CD14-positive monocyte (primary cell): Measurements from ENCODE around the gene TBL1XR1. TPM values are rescaled to one million over a fixed set of nuclear protein-coding genes. Genes with fewer than 3 reads are reported as not detected.
A peak's percentile ranks its signal among the peaks of the same experiment; 100 is the strongest.

ENCODE experiments used
- DNase-seq, 3 donors: peaks; one replicate each; pipeline ENCODE4 v3.0.0-alpha.2; 2011 to 2022
- H2AFZ ChIP-seq: 2 replicates; pipeline ENCODE4 v1.6.0; 2012; ENCODE audit warnings: mild to moderate bottlenecking, low read depth, low read length, inconsistent platforms; ENCODE audit not compliant: insufficient read depth, poor library complexity, severe bottlenecking
- H3K27ac ChIP-seq, 2 donors: 1 replicate in 1 of 2; 2 replicates in 1 of 2; pipeline ENCODE4 v1.5.1; 2012 to 2013; ENCODE audit warnings: low read length in 2 of 2, control low read depth in 1 of 2, inconsistent platforms in 1 of 2, low read depth in 1 of 2, mild to moderate bottlenecking in 1 of 2
- H3K27me3 ChIP-seq, 2 donors: one replicate each; pipeline versions ENCODE4 v1.6.0 to v1.6.1; 2011 to 2013; ENCODE audit warnings: low read length in 2 of 2; ENCODE audit not compliant: control insufficient read depth in 2 of 2, insufficient read depth in 2 of 2
- H3K36me3 ChIP-seq, 2 donors: replicated peaks in 1 of 2; 1 replicate in 1 of 2; 2 replicates in 1 of 2; pipeline versions ENCODE4 v1.5.1 to v1.6.1; 2012 to 2013; ENCODE audit warnings: low read length in 2 of 2, control low read depth in 1 of 2, inconsistent platforms in 1 of 2, mild to moderate bottlenecking in 1 of 2; ENCODE audit not compliant: insufficient read depth in 2 of 2, control insufficient read depth in 1 of 2
- H3K4me1 ChIP-seq, 2 donors: 1 replicate in 1 of 2; 2 replicates in 1 of 2; pipeline versions ENCODE4 v1.5.1 to v1.6.1; 2012 to 2013; ENCODE audit warnings: low read length in 2 of 2, control low read depth in 1 of 2, inconsistent platforms in 1 of 2, mild to moderate bottlenecking in 1 of 2, moderate library complexity in 1 of 2; ENCODE audit not compliant: insufficient read depth in 2 of 2, control insufficient read depth in 1 of 2
- H3K4me2 ChIP-seq: replicated peaks from 2 replicates; pipeline ENCODE3; 2012; ENCODE audit warnings: low read length, moderate library complexity, mild to moderate bottlenecking; ENCODE audit not compliant: poor library complexity, severe bottlenecking; ENCODE audit errors: extremely low read depth
- H3K4me3 ChIP-seq, 3 experiments: fragments of 200-600 bp in 1 of 3; sonication (generic) in 1 of 3; replicated peaks in 1 of 3; 1 replicate in 2 of 3; 2 replicates in 1 of 3; pipeline ENCODE4 v1.5.1; 2011 to 2013; ENCODE audit warnings: low read length in 3 of 3, mild to moderate bottlenecking in 3 of 3, control low read depth in 2 of 3, low read depth in 2 of 3, inconsistent platforms in 1 of 3, moderate library complexity in 1 of 3
- H3K79me2 ChIP-seq: 2 replicates; pipeline ENCODE4 v1.6.0; 2012; ENCODE audit warnings: mild to moderate bottlenecking, control low read depth, inconsistent platforms, low read length, moderate library complexity; ENCODE audit not compliant: insufficient read depth
- H3K9ac ChIP-seq: 2 replicates; pipeline ENCODE4 v1.6.0; 2017; ENCODE audit warnings: low read length, mild to moderate bottlenecking; ENCODE audit not compliant: insufficient read depth, poor library complexity, severe bottlenecking
- H3K9me3 ChIP-seq, 2 donors: replicated peaks in 1 of 2; 1 replicate in 1 of 2; 2 replicates in 1 of 2; pipeline versions ENCODE4 v1.5.1 to v1.6.1; 2012 to 2013; ENCODE audit warnings: low read length in 2 of 2, control low read depth in 1 of 2; ENCODE audit not compliant: control insufficient read depth in 1 of 2, insufficient read depth in 1 of 2
- H4K20me1 ChIP-seq: 2 replicates; pipeline ENCODE4 v1.6.0; 2012; ENCODE audit warnings: mild to moderate bottlenecking, low read length, control low read depth, moderate library complexity; ENCODE audit not compliant: insufficient read depth
- H3K27ac Mint-ChIP-seq, 7 donors: one replicate each; pipeline ENCODE4 v1.8.0; 2020; ENCODE audit warnings: mild to moderate bottlenecking in 7 of 7, mixed read lengths in 7 of 7, moderate library complexity in 6 of 7, inconsistent platforms in 2 of 7
- H3K27me3 Mint-ChIP-seq, 3 donors: one replicate each; pipeline ENCODE4 v1.8.0; 2021 to 2022; ENCODE audit warnings: low read depth in 3 of 3, mild to moderate bottlenecking in 3 of 3, mixed read lengths in 3 of 3, moderate library complexity in 3 of 3, inconsistent platforms in 1 of 3
- H3K36me3 Mint-ChIP-seq, 2 donors: one replicate each; pipeline ENCODE4 v1.8.0; 2020; ENCODE audit warnings: mixed read lengths in 2 of 2, inconsistent platforms in 1 of 2, mild to moderate bottlenecking in 1 of 2
- H3K4me1 Mint-ChIP-seq: one replicate; pipeline ENCODE4 v1.8.0; 2020; ENCODE audit warnings: mild to moderate bottlenecking, mixed read lengths
- H3K4me3 Mint-ChIP-seq, 2 donors: one replicate each; pipeline ENCODE4 v1.8.0; 2020; ENCODE audit warnings: mild to moderate bottlenecking in 2 of 2, mixed read lengths in 2 of 2, moderate library complexity in 1 of 2
- H3K9me3 Mint-ChIP-seq, 7 donors: one replicate each; pipeline ENCODE4 v1.8.0; 2020 to 2022; ENCODE audit warnings: mixed read lengths in 7 of 7, mild to moderate bottlenecking in 6 of 7, moderate library complexity in 6 of 7, inconsistent platforms in 2 of 7
- WGBS: methylation state at CpG from one replicate; pipeline ENCODE4 v1.1.5; 2013; ENCODE audit warnings: missing lambda C conversion rate; ENCODE audit not compliant: insufficient coverage; 5-methylcytosine and 5-hydroxymethylcytosine counted together
- intact Hi-C, 2 donors: fragments of 100-400 bp; cut with micrococcal nuclease; formaldehyde crosslinking; loops; one replicate each; pipeline versions ENCODE4 v1.15.0 to v1.15.1; 2023
- polyA plus RNA-seq, 3 donors: library from polyadenylated mRNA; depleted of rRNA in 1 of 3; unstranded in 2 of 3; stranded (reverse) in 1 of 3; fragments of 300-500 nt in 2 of 3; fragments of >200 nt in 1 of 3; fragmentation: Illumina TruSeq in 2 of 3; gene quantifications; 1 replicate in 2 of 3; 2 replicates in 1 of 3; pipeline ENCODE4 v1.2.3, GENCODE V29; 2012 to 2021
- TF ChIP-seq, protein P1 (sequence below): fragments of 200-600 bp; IDR thresholded peaks from one replicate; pipeline ENCODE4 v1.8.0; 2022; ENCODE audit warnings: antibody characterized with exemption, mild to moderate bottlenecking

TBL1XR1 gene
- polyA plus RNA-seq, 3 donors: 10.2 to 20.4 (median 18.3) TPM

DNA sequence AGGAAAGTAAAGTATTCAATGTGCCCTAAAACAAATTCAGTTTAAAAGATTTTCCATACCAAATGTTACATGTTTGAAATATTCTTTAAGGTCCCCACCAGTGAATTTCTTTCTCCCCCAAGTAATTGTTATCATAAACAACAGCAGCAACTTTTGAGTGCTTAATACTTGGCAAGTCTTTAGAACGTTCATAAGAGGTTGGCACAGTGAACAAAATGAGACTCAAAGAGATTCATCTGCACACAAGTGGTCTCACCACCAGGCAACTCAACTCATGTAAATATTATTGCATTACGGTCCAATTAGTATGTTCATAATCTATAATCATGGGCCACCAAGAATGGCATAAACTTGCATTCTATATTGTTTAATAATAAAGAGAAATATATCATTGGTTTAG lies 98.7 kb downstream of the TBL1XR1 start:
- H3K9me3 Mint-ChIP-seq: peaks cover 2 to 13% (median 6%) of the 10 kb centered on the region in 7 donors
- no peak for DNase-seq
- no CpG with 5 or more reads among the region's 2 CpGs for WGBS
- intact Hi-C loops: no loop called here
- Histone ChIP-seq H3K4me2 (no peak overlapping the region), H3K9ac (no peak overlapping the region), H3K9me3 (peaks cover 0 to 4% of the 10 kb centered on the region in 2 donors), H2AFZ (no peak overlapping the region), H3K79me2 (peaks cover 100% of the 10 kb centered on the region), H4K20me1 (peaks cover 80% of the 10 kb centered on the region), H3K27me3 (no peaks in the 10 kb centered on the region), H3K36me3 (peaks cover 0 to 12% of the 10 kb centered on the region in 2 donors), H3K4me1 (no peaks in the 10 kb centered on the region), H3K27ac (no peak overlapping the region), H3K4me3 (no peak overlapping the region)
- H3K36me3 Mint-ChIP-seq: peaks cover 16% of the 10 kb centered on the region in 2 donors
- TF ChIP-seq, protein P1, sequence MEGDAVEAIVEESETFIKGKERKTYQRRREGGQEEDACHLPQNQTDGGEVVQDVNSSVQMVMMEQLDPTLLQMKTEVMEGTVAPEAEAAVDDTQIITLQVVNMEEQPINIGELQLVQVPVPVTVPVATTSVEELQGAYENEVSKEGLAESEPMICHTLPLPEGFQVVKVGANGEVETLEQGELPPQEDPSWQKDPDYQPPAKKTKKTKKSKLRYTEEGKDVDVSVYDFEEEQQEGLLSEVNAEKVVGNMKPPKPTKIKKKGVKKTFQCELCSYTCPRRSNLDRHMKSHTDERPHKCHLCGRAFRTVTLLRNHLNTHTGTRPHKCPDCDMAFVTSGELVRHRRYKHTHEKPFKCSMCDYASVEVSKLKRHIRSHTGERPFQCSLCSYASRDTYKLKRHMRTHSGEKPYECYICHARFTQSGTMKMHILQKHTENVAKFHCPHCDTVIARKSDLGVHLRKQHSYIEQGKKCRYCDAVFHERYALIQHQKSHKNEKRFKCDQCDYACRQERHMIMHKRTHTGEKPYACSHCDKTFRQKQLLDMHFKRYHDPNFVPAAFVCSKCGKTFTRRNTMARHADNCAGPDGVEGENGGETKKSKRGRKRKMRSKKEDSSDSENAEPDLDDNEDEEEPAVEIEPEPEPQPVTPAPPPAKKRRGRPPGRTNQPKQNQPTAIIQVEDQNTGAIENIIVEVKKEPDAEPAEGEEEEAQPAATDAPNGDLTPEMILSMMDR: no peak
- peak overlapping the region in 1 of 7 donors; percentile 3 for H3K27ac Mint-ChIP-seq
- no peak overlapping the region for H3K4me3 Mint-ChIP-seq
- H3K4me1 Mint-ChIP-seq: peaks cover 5% of the 10 kb centered on the region
- H3K27me3 Mint-ChIP-seq: no peaks in the 10 kb centered on the region

DNA sequence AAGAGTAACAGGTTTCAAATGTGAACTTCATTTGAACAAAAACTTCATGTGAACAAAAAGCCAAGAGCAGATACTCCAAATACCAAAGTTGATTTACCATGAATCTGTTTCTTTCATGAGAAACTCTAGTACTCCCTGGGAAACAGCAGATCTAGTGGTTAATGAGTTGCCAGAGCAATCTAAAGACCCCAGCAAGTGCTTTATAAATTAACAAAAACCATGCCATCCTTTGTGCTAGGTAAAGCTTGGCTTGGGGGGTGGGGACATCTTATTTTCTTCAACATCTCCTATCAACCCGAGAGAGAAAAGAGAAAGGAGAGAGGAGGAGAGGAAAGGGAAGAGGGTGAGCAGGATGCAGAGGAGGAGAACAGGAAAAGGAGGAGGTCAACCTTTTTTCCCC lies 100.7 kb downstream of the TBL1XR1 start:
- peaks cover 3% of the 10 kb centered on the region for H3K4me1 Mint-ChIP-seq
- H3K36me3 Mint-ChIP-seq: peaks cover 22 to 25% of the 10 kb centered on the region in 2 donors
- Histone ChIP-seq H2AFZ (no peak overlapping the region), H3K27me3 (no peaks in the 10 kb centered on the region), H3K4me1 (no peaks in the 10 kb centered on the region), H3K27ac (no peak overlapping the region), H3K4me2 (no peak overlapping the region), H3K36me3 (peaks cover 0 to 26% of the 10 kb centered on the region in 2 donors), H3K9ac (no peak overlapping the region), H3K79me2 (peaks cover 100% of the 10 kb centered on the region), H3K4me3 (no peak overlapping the region), H4K20me1 (peaks cover 67% of the 10 kb centered on the region), H3K9me3 (peaks cover 0 to 4% of the 10 kb centered on the region in 2 donors)
- H3K27me3 Mint-ChIP-seq: no peaks in the 10 kb centered on the region
- no CpG with 5 or more reads among the region's 1 CpG for WGBS
- H3K27ac Mint-ChIP-seq: peak overlapping the region in 4 of 7 donors; percentile 20 to 87 (median 58)
- H3K9me3 Mint-ChIP-seq: peaks cover 4 to 15% (median 10%) of the 10 kb centered on the region in 7 donors
- intact Hi-C loops: no loop called here
- no peak for DNase-seq
- no peak overlapping the region for H3K4me3 Mint-ChIP-seq
- TF ChIP-seq, protein P1: no peak
